BJ (cell line): ENCODE measurements around the gene FRA10AC1. TPM values are rescaled to one million over a fixed set of nuclear protein-coding genes. Genes with fewer than 3 reads are reported as not detected.

Experiments used
- CTCF ChIA-PET: fragments of 350-600 bp; formaldehyde crosslinking; extraction: SDS; loops from one replicate; lab custom pipeline; 2021; ENCODE audit warnings: antibody characterized with exemption, inconsistent platforms; lab: Yijun Ruan, JAX
- POLR2A ChIA-PET: fragments of 300-600 bp; sonication (Branson Sonifier 250); formaldehyde crosslinking; extraction: SDS; loops from one replicate; lab custom pipeline; 2021; ENCODE audit warnings: antibody characterized with exemption; lab: Charles Lee
- DNase-seq: peaks from one replicate; pipeline ENCODE4 v3.0.0-alpha.2; 2011; ENCODE audit warnings: low read depth
- H3K27me3 ChIP-seq: 2 replicates; pipeline ENCODE4 v1.6.0; 2011; ENCODE audit warnings: low read length; ENCODE audit not compliant: control insufficient read depth, insufficient read depth
- H3K36me3 ChIP-seq: 2 replicates; pipeline ENCODE4 v1.5.1; 2011; ENCODE audit warnings: low read length; ENCODE audit not compliant: control insufficient read depth, insufficient read depth
- H3K4me3 ChIP-seq: 2 replicates; pipeline ENCODE4 v1.5.1; 2011; ENCODE audit warnings: low read depth, mild to moderate bottlenecking, control low read depth, low read length
- CTCF ChIP-seq: IDR thresholded peaks from 2 replicates; pipeline ENCODE4 v1.5.1; 2011; ENCODE audit warnings: low read depth, mild to moderate bottlenecking, control low read depth, inconsistent platforms, low read length, moderate library complexity; ENCODE audit not compliant: insufficient read depth
- polyA plus RNA-seq: library from polyadenylated mRNA; depleted of rRNA; stranded (reverse); fragments of >200 nt; gene quantifications from 2 replicates; pipeline ENCODE4 v1.2.3, GENCODE V29; 2011

The FRA10AC1 gene
- polyA plus RNA-seq, 1 experiment: 2.1 TPM

DNA sequence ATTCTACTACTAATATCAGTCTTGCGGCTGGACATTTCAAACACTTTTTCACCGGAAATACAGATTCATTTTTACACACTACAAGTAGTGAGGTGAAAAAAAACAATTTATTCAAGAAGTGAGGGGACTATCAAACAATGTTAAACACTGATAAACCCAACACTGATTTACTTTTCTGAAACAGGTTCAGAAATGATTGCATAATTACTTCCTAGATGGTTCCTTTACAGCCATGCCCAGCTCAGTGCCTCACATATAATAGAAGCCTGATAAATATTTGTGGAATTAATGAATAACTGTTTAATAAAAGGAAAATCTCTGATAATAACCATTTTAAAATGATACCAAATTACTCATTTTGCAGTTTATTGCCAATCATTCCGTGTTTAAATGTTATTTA, 34.6 kb downstream of the FRA10AC1 start:
- Histone ChIP-seq H3K36me3 (peaks cover 2% of the 10 kb centered on the region), H3K4me3 (no peak overlapping the region), H3K27me3 (no peaks in the 10 kb centered on the region)
- TF ChIP-seq CTCF: no peak
- ChIA-PET CTCF (no interaction called here), POLR2A (no interaction called here)
- DNase-seq: no peak

DNA sequence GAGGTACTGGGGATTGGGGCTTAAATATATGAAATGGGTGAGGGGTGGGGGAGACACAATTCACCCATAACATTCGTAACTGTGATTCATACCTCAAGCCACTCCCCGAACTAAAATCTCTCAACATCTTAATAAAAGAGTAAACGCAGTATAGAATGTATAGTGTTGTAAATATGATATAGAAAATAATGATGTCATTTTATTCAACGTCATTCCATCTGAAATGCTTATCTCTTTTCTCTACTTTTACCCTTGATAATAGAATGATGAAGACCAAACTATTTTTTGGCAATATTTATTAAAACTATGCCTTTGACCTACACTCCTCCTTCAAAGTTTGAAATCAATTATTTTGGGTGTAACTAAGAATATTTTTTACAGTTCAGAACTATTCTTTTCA, 36.4 kb downstream of the FRA10AC1 start:
- ChIA-PET CTCF (no interaction called here), POLR2A (no interaction called here)
- no peaks in the 10 kb centered on the region for H3K27me3 ChIP-seq
- peaks cover 2% of the 10 kb centered on the region for H3K36me3 ChIP-seq
- DNase-seq: no peak
- no peak overlapping the region for H3K4me3 ChIP-seq
- no peak for TF ChIP-seq CTCF

DNA sequence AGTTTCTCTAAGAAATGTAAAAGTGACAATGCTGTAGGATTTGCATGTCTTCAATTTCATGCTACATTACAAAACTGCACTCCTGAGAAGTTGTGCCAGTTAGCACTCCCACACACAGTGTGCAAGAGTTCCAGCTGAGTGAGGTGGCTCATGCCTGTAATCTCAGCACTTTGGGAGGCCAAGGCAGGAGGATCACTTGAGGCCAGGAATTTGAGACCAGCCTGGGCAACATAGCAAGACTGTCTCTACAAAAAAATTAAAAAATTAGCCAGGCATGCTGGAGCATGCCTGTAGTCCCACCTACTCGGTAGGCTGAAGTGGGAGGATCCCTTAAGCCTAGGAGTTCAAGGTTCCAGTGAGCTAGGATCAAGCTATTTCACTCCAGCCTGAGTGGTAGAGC, 44.6 kb downstream of the FRA10AC1 start:
- ChIA-PET POLR2A (no interaction called here), CTCF (interaction anchor here (0.9 kb wide), 1 partner anchor 14 kb away, joined by 4 read pairs; no protein-coding TSS in a partner anchor)
- H3K27me3 ChIP-seq: no peaks in the 10 kb centered on the region
- H3K4me3 ChIP-seq: no peak overlapping the region
- H3K36me3 ChIP-seq: no peaks in the 10 kb centered on the region
- TF ChIP-seq CTCF: no peak
- DNase-seq: no peak

DNA sequence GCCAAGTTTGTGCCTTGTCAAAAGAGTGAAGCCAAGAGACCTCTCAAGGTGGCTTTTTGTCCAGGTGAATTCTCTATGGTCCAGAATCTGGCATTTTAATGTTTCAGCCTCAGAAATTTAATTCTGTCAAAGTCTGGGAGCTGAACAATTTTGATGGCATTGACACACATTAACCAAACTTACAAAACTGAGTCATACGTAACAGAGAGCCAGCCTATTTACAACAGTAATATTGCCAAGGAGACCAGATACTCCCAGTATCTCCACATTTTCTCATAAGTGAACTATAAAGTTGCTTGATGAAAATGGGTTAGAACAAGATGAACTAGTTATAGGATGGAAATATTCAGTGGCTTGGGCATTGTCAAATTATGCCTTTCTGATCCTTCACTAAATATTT, 46.2 kb downstream of the FRA10AC1 start:
- TF ChIP-seq CTCF: no peak
- H3K4me3 ChIP-seq: no peak overlapping the region
- no peaks in the 10 kb centered on the region for H3K36me3 ChIP-seq
- CTCF ChIA-PET: interaction anchor here (1.7 kb wide), 1 partner anchor 11 kb away, joined by 4 read pairs; no protein-coding TSS in a partner anchor
- H3K27me3 ChIP-seq: no peaks in the 10 kb centered on the region
- DNase-seq: no peak
- POLR2A ChIA-PET: no interaction called here

DNA sequence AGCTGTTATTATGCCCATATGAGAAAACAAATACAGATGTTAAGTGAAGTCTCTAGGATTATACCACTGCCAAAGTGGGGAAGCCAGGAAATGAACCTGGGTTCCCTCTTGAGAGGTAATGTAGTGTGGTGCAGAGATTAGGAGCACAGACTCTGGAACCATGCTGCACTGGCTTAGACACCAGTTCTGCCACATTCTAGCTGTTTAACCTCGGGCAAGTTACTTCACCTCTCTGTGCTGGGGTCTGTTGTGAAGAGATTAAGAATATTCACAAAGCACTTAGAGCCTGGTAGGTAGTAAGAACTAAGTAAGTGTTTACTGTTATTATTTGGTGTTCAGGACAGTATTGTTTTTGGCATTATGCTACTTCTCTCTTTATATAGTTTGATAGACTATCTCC, 48.2 kb downstream of the FRA10AC1 start:
- H3K36me3 ChIP-seq: no peaks in the 10 kb centered on the region
- H3K27me3 ChIP-seq: no peaks in the 10 kb centered on the region
- no peak for DNase-seq
- H3K4me3 ChIP-seq: no peak overlapping the region
- POLR2A ChIA-PET: no interaction called here
- CTCF ChIA-PET: interaction anchor here (1.1 kb wide), 1 partner anchor 25 kb away, joined by 3 read pairs; no protein-coding TSS in a partner anchor
- no peak for TF ChIP-seq CTCF
